Measurements from ENCODE around the gene AIFM2. TPM values are rescaled to one million over a fixed set of nuclear protein-coding genes. Genes with fewer than 3 reads are reported as not detected.

Gene AIFM2
- total RNA-seq, 1 experiment from 2014 or later = 16.6 TPM

DNA sequence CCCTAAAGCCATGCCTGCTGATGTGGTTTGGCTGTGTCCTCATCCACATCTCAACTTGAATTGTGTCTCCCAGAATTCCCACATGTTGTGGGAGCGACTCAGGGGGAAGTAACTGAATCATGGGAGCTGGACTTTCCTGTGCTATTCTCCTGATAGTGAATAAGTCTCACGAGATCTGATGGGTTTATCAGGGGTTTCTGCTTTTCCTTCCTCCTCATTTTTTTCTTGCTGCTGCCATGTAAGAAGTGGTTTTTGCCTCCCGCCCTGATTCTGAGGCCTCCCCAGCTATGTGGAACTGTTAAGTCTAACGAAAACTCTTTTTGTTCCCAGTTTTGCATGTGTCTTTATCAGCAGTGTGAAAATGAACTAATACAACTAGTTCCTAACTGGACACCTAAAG is 68.1 kb downstream of the AIFM2 start:
- no peak for DNase-seq (ENCODE audit: low read depth, low spot score)
- ATAC-seq = no peak
- H3K27ac ChIP-seq (ENCODE audit: low read length) = no peak overlapping the region
- in situ Hi-C loops (cut with HindIII; ENCODE audit: low pct_unique_long_range_greater_than_20kb, low sequenced_read_pairs) = no loop called here
- TF ChIP-seq, protein P1, sequence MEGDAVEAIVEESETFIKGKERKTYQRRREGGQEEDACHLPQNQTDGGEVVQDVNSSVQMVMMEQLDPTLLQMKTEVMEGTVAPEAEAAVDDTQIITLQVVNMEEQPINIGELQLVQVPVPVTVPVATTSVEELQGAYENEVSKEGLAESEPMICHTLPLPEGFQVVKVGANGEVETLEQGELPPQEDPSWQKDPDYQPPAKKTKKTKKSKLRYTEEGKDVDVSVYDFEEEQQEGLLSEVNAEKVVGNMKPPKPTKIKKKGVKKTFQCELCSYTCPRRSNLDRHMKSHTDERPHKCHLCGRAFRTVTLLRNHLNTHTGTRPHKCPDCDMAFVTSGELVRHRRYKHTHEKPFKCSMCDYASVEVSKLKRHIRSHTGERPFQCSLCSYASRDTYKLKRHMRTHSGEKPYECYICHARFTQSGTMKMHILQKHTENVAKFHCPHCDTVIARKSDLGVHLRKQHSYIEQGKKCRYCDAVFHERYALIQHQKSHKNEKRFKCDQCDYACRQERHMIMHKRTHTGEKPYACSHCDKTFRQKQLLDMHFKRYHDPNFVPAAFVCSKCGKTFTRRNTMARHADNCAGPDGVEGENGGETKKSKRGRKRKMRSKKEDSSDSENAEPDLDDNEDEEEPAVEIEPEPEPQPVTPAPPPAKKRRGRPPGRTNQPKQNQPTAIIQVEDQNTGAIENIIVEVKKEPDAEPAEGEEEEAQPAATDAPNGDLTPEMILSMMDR (IDR thresholded peaks at IDR 0.05) = no peak
- no peak for TF ChIP-seq SIN3A (IDR thresholded peaks at IDR 0.05; ENCODE audit: borderline replicate concordance, insufficient read depth, low read depth, low read length)
- TF ChIP-seq, protein P2, sequence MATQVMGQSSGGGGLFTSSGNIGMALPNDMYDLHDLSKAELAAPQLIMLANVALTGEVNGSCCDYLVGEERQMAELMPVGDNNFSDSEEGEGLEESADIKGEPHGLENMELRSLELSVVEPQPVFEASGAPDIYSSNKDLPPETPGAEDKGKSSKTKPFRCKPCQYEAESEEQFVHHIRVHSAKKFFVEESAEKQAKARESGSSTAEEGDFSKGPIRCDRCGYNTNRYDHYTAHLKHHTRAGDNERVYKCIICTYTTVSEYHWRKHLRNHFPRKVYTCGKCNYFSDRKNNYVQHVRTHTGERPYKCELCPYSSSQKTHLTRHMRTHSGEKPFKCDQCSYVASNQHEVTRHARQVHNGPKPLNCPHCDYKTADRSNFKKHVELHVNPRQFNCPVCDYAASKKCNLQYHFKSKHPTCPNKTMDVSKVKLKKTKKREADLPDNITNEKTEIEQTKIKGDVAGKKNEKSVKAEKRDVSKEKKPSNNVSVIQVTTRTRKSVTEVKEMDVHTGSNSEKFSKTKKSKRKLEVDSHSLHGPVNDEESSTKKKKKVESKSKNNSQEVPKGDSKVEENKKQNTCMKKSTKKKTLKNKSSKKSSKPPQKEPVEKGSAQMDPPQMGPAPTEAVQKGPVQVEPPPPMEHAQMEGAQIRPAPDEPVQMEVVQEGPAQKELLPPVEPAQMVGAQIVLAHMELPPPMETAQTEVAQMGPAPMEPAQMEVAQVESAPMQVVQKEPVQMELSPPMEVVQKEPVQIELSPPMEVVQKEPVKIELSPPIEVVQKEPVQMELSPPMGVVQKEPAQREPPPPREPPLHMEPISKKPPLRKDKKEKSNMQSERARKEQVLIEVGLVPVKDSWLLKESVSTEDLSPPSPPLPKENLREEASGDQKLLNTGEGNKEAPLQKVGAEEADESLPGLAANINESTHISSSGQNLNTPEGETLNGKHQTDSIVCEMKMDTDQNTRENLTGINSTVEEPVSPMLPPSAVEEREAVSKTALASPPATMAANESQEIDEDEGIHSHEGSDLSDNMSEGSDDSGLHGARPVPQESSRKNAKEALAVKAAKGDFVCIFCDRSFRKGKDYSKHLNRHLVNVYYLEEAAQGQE (IDR thresholded peaks at IDR 0.05; ENCODE audit: insufficient read depth in 1 of 2, low read depth in 2 of 2, low read length in 1 of 2) = no peak
- no peak for TF ChIP-seq POLR2AphosphoS5 (IDR thresholded peaks at IDR 0.05; ENCODE audit: low read depth, low read length)
- no peak for TF ChIP-seq TCF7L2 (IDR thresholded peaks at IDR 0.05; ENCODE audit: low read depth, low read length)
- POLR2A ChIA-PET = no interaction called here
- H3K9me3 ChIP-seq (ENCODE audit: control insufficient read depth, insufficient read depth, low read depth, low read length) = no peaks in the 10 kb centered on the region
- CTCF ChIA-PET = no interaction called here
- H3K4me3 ChIP-seq (ENCODE audit: low read depth in 2 of 2, low read length in 2 of 2) = no peak overlapping the region
- peaks cover 3% of the 10 kb centered on the region; the same call in 1 of the 2 replicates for H3K27me3 ChIP-seq (ENCODE audit: control insufficient read depth, insufficient read depth, low read length)
- BruUV-seq (replicated peaks) = no TSS peak
- no peaks in the 10 kb centered on the region for H3K4me1 ChIP-seq (ENCODE audit: control insufficient read depth, insufficient read depth, low read length)
- no peaks in the 10 kb centered on the region for H3K36me3 ChIP-seq (ENCODE audit: control insufficient read depth, insufficient read depth, low read length)
- intact Hi-C loops (cut with micrococcal nuclease; ENCODE audit: unreplicated experiment) = no loop called here

DNA sequence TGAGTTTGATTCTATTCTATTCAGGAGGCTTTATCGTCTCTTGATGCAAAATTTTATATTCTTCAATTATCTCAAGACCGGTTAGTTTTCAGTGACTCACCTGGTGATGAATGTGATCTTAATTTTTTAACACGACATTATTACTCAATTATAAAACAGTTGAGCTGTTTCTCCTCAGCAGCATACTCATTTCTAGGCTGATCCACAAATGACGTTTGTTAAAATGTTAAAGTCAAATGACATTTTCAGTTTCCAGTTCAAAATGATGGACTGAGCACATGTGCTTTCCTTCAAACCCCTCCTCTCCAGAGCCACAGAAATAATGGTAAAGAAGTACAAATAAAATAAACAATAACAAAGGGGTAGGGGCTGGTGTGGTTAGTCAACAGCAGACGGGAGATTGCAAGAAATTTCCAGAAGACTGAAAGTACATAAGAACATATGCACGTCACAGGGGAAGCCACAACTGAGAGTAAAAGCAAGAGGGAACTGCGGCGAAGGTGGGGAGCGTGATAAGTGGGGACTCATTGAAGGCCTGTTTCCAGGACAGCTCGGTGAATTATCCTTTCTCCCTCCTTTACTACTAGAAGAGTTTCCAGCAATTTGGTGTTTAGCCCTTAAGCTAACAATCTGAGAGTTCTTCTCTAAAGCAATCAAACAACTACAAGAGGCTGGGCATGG is 69.1 kb downstream of the AIFM2 start:
- intact Hi-C loops (cut with micrococcal nuclease; ENCODE audit: unreplicated experiment) (no loop called here), in situ Hi-C loops (cut with HindIII; ENCODE audit: low pct_unique_long_range_greater_than_20kb, low sequenced_read_pairs) (no loop called here)
- Histone ChIP-seq H3K27me3 (ENCODE audit: control insufficient read depth, insufficient read depth, low read length) (peaks cover 3% of the 10 kb centered on the region; the same call in 1 of the 2 replicates), H3K36me3 (ENCODE audit: control insufficient read depth, insufficient read depth, low read length) (no peaks in the 10 kb centered on the region), H3K4me3 (ENCODE audit: low read depth in 2 of 2, low read length in 2 of 2) (no peak overlapping the region), H3K27ac (ENCODE audit: low read length) (no peak overlapping the region), H3K9me3 (ENCODE audit: control insufficient read depth, insufficient read depth, low read depth, low read length) (no peaks in the 10 kb centered on the region), H3K4me1 (ENCODE audit: control insufficient read depth, insufficient read depth, low read length) (no peaks in the 10 kb centered on the region)
- ChIA-PET CTCF (no interaction called here), POLR2A (no interaction called here)
- DNase-seq (ENCODE audit: low read depth, low spot score) (no peak), ATAC-seq (no peak)
- TF ChIP-seq, protein P1 (IDR thresholded peaks at IDR 0.05) = no peak
- TF ChIP-seq, protein P2 (IDR thresholded peaks at IDR 0.05; ENCODE audit: insufficient read depth in 1 of 2, low read depth in 2 of 2, low read length in 1 of 2) = no peak
- TF ChIP-seq TCF7L2 (IDR thresholded peaks at IDR 0.05; ENCODE audit: low read depth, low read length) (no peak), SIN3A (IDR thresholded peaks at IDR 0.05; ENCODE audit: borderline replicate concordance, insufficient read depth, low read depth, low read length) (no peak), POLR2AphosphoS5 (IDR thresholded peaks at IDR 0.05; ENCODE audit: low read depth, low read length) (no peak)
- no TSS peak for BruUV-seq (replicated peaks)

All from Panc1 (cell line).